SHP77 (cell line): ENCODE results near the gene SCARB1.

Experiments used
- DNase-seq, 2 experiments: peaks; one replicate each; lab custom pipeline; 2025; lab: John Stamatoyannopoulos, UW

Gene SCARB1

DNA sequence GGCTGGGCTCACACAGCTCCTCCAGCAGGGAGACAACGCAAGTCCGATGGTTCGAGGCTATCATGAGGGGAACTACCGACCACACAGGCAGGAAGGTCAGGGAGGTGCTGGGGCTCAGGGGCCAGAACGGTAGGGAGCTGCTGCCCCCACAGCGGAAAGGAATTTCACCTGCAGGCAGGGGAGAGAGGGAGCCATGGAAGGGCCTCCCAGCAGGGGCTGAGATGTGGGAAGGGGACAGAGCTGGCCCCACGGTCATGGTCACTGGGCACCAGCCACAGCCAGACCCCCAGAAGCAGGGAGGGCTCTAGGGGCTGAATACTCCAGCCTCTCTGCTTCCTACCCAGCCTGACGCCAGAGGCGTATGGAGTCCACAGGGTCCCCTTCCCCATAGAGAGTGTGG, 103.1 kb downstream of the SCARB1 start:
- DNase-seq = no peak

DNA sequence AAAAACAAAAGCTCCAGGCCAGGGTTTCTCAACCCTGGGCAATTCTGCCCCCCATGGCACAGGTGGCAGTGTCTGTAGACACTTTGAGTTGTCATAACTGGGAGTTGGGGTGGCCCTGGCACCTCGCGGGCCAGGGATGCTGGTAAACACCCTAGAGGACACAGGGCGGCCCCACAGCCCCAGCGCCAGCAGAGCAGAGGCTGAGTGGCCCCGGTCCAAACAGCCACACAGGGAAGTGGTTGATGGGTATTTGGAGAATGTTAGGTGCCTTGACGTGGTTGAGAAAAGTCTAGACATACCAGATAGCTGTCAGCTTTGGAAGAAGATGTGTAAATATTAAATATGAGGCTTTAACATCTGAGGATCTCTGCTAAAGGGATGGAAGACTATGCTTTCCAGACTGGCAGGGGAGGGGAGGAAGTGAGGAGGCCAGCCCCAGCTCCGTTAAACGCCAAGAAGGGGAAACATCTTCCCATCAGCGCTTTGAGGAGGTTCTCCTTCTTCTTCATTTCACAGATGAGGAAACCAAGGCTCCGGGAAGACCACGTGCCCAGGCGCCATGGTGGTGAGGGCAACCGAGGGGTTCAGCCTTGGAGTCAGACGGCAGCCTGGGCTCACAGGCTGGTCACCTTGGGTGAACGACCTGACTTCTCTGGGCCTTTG, 103.7 kb downstream of the SCARB1 start:
- DNase-seq = no peak

- DNase-seq = peak in 1 of 2 experiments; percentile 40
These were observed 105.1 kb downstream of the SCARB1 start for GRCh38 chr12:124758266-124759220.

DNA sequence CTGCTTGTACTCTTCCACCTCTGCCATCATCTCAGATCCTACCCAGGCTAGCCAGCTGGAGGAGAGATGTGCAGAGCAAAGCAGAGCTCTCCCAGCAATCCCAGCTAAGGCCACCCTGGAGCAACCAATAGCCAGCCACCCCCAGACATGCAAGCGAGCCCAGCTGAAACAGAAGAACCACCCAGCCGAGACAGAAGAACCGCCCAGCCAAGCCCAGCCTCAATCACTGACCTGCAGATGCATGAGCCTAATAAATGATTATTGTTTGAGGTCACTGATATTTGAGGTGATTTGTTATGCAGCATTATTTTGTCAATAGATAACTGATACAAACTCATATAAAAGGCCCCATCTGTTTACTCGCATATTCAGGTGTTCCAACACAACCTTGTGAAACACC, 106.3 kb downstream of the SCARB1 start:
- no peak for DNase-seq

GRCh38 chr12:124756760-124757159, 106.9 kb downstream of the SCARB1 start:
- DNase-seq = no peak

GRCh38 chr12:124756166-124756565, 107.5 kb downstream of the SCARB1 start:
- DNase-seq = no peak

GRCh38 chr12:124755801-124756148, 107.9 kb downstream of the SCARB1 start:
- DNase-seq = no peak

DNA sequence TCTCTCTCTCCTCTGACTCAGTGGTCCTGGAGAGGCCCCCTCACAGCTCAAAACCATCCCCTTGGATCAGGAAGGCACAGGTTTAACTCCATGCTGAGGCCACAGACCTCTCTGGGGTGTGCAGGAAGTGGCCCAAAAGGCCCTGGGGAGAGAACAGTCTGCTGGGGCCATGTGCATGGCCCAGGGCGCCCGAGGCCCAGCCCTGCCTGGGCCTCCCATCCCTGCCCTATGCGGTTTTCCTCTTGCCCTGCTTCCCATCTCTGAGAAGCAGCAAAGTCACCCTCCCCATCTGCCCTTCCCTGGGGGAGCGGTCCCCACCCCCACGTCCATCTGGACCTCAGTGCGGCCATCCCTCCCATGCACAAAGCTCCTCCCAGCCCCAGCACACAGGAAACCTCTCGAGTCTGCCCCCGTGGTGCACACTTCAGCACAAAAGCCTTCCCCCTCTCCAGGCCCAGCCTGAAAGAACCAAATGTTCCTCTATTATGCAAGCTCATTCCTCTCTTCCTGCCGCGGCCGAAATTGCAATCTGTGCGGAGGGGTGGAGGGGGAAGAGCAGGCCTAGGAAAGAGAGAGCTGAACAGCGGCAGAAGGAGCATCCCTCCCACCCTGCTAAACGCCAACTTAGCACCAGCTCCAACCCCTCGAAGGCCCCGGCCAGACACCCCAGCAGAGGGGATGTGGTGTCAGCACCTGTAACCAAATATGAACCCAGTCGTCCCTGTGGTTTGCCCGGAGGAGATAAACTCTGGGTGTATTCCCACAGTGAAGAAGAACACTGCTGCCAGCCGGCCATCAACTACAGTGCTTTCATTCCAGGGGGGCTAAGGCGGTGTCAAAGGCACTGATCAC, 108.5 kb downstream of the SCARB1 start:
- peak in 1 of 2 experiments; percentile 51 for DNase-seq

DNA sequence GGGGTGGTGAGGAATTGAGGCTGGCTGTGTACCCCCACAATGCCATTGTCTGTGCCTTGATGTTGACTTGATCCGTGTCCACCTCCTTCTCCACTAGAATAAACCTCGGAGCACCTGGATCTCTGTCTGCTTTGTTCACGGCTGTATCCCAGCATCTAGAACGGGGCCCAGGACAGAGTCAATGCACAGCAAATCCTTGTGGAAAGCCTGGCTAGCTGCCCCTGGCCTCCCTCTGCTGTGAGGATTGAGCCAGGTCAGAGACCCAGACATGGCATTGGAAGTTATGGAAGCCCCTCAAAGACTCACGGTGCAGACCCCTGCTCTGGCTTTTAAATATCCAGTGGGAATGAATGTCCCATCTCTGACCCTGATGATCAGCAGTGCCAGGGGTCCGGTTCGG, 109.2 kb downstream of the SCARB1 start:
- DNase-seq = no peak

- no peak for DNase-seq
These were observed 109.7 kb downstream of the SCARB1 start for GRCh38 chr12:124753993-124754392.

GRCh38 chr12:124753228-124753591, 110.5 kb downstream of the SCARB1 start:
- DNase-seq = no peak

- no peak for DNase-seq
These were observed 111.0 kb downstream of the SCARB1 start for GRCh38 chr12:124752437-124753227.

- no peak for DNase-seq
These were observed 111.9 kb downstream of the SCARB1 start for GRCh38 chr12:124751654-124752355.

DNA sequence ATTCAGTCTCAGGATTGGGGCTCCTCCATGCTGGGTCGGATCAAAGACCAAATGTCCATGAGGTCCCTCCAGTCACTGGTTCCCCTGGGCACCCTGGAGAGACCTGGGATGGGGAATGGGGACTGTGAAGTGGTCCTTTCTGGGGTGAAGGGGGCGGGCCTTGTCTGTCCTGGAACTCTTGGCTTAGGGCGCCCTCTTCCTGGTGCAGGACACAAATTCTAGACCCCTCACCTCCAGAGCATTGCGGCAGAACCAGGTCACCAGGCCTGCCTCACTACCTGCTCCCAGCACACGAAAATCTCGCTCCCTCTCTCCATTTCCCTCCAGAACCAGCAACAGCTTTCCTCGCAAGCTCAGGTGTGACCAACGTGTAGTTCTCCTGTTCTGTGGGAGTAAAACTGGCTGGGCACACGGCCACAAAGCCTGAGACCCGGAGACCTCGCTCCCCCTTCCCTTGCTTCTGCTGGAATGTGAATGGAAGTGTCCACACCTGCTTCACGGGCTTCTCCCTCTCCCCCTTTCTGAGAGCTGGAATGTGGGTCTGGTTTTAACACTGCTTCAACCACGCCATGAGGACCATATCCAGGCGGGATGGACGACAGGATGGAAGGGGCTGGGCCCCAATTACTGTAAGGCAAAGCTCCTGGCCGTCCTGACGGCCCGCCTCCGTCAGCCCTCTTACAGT, 112.7 kb downstream of the SCARB1 start:
- DNase-seq = no peak

- DNase-seq = no peak
These were observed 113.5 kb downstream of the SCARB1 start for GRCh38 chr12:124750149-124750656.

DNA sequence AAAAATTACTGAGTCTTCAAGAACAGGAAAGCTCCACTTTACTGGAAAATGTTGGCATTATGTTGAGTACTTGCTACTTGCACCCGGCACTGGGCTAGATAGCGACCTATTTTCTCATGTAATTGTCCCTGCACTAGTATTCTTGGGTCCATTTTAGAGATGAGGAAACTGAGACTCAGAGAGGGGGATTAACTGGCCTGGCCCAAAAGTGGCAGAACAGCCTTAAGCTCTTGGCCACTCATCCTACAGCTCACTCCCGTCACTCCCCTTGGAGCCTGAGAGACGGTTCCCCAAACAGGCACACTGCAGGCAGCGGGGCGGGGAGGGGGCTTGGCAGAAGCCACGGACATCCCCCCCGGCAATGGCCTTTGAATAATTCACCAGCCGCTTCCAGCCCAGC, 113.9 kb downstream of the SCARB1 start:
- DNase-seq = no peak

DNA sequence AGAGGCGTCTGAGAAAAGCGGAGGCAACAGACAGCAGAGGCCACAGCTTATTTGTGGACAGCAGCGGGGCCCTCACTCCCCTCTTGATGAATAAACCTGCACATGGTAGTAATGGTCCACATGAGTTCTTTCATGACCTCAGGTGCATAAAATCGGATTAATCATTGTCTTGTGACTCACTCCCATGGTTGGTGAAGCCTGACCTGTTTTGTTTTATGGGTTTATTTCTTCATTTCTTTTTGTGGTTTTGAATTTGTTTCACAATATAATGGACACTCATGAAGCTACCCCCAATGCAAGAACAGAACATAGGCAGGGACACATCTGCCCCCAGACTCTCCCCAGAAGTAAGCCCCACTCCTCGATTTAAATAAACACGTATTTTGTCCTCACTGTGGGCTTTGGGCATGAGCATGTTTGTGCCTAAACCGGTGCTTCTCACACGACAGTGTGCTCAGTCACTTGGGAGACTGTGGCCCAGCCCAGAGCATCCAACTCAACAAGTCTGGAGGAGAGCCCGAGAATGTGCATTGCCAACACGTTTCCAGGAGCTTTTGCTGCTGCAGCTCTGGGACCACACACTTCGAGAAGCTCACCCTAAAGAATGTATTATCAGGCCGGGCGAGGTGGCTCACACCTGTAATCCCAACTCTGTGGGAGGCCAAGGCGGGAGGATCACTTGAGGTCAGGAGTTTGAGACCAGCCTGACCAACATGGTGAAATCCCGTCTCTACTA, 116.1 kb downstream of the SCARB1 start:
- DNase-seq = no peak

DNA sequence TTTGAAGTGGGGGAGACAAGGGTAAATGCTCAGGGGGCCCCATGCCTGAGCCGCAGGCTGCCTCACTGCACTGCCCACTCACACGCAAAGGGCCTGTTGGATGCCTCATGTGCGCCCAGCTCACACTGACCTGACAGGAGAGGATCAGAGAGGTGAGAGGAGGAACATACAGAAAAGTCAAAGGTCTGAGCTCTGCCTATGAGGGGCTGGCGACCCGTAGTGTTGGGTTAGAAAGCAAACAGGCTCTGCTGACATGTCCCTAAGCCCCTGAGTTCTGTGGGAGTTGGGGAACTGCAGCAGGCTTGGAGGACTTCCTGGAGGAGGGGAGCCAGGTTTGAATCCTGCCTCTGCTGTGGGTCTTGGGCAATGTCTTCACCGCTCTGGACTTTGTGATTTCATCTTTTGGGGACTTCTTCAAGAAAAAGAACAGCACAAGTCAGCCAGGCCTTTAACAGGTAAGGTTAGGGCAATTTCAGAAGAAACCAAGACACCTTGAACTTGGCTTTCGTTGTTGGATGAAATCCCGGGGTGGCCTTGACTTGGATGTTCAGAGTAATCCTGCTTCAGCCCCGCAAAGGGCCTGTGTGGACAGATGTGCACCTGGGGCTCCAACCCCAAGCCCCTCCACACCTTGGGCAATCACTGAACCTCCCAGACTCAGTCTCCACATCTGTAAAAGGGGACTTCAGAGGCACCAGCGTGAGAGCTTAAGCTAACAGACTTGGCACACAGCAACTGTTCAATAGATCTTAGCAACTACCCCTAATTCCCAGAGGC, 116.8 kb downstream of the SCARB1 start:
- no peak for DNase-seq
